Lung microvascular endothelial cell (primary cell): ENCODE results near the gene PAGE2. TPM values are rescaled to one million over a fixed set of nuclear protein-coding genes. Genes with fewer than 3 reads are reported as not detected.
"Not testable (repeated sequence)": the region's sequence is repeated elsewhere in the genome, so short reads cannot be mapped to it uniquely, and the experiment has no call there.

Source experiments
- DNase-seq, 2 donors: peaks; one replicate each; pipeline versions ENCODE4 v3.0.0 to v3.0.0-alpha.2; 2010; ENCODE audit warnings: low read depth in 2 of 2
- total RNA-seq: library from RNA; depleted of rRNA; stranded (reverse); fragments of >200 nt; gene quantifications from 2 replicates; pipeline ENCODE4 v1.2.1, GENCODE V29; 2014

Gene PAGE2
- total RNA-seq, 1 donor from 2014 or later: not detected

GRCh38 chrX:55123900-55124299 is 35.1 kb downstream of the PAGE2 start:
- DNase-seq: no peak

- DNase-seq: peak in 1 of 2 donors; percentile 11
These were observed 38.9 kb downstream of the PAGE2 start for GRCh38 chrX:55127692-55128091.

GRCh38 chrX:55129361-55129760 is 40.5 kb downstream of the PAGE2 start:
- no peak for DNase-seq

GRCh38 chrX:55130481-55130880 is 41.7 kb downstream of the PAGE2 start:
- DNase-seq: no peak

GRCh38 chrX:55132416-55132815 is 43.6 kb downstream of the PAGE2 start:
- DNase-seq: no peak

GRCh38 chrX:55135171-55135570 is 46.4 kb downstream of the PAGE2 start:
- DNase-seq: peak; percentile 47 to 76

- not testable (repeated sequence) for DNase-seq
These were observed 52.0 kb downstream of the PAGE2 start for GRCh38 chrX:55140800-55141199.

Other genes with a start within 250 kb of the PAGE2 start
- gene TRO, start 168.2 kb upstream of the PAGE2 start, total RNA-seq: 1.1 and 3.8 TPM in 2 replicates
- under 0.01 TPM in 1 of 2 replicates, not detected in the other for gene PFKFB1, start 94.8 kb upstream of the PAGE2 start, total RNA-seq
- 5.2 and 5.7 TPM in 2 replicates for gene APEX2, start 88.7 kb upstream of the PAGE2 start, total RNA-seq
- not detected in 2 replicates for gene ALAS2, start 58.0 kb upstream of the PAGE2 start, total RNA-seq
- gene PAGE2B, start 14.0 kb upstream of the PAGE2 start, total RNA-seq: not detected in 2 replicates
- not detected in 2 replicates for gene PAGE5, start 131.3 kb downstream of the PAGE2 start, total RNA-seq
- not detected in 2 replicates for gene PAGE3, start 175.9 kb downstream of the PAGE2 start, total RNA-seq